ENCODE results near the gene NR2C1. TPM values are rescaled to one million over a fixed set of nuclear protein-coding genes. Genes with fewer than 3 reads are reported as not detected.

Gene NR2C1
- total RNA-seq, 2 experiments from 2014 or later, result 42.8 to 43.4 TPM

- ChIA-PET POLR2A (interaction anchor here (0.8 to 2.3 kb wide), 6 partner anchors 8 to 412 kb away, joined by 3 to 13 read pairs (median 5); no protein-coding TSS in a partner anchor), CTCF (ENCODE audit: unreplicated experiment) (interaction anchor here (1.0 kb wide), 1 partner anchor 9 kb away, joined by 3 read pairs; no protein-coding TSS in a partner anchor)
- H3K4me3 ChIP-seq (ENCODE audit: low read depth, low read length, poor library complexity, severe bottlenecking), result no peak overlapping the region
- H3K4me1 ChIP-seq (ENCODE audit: insufficient read depth, low read length, poor library complexity, severe bottlenecking), result peaks cover under 1% of the 10 kb centered on the region
- no peaks in the 10 kb centered on the region for H3K9me3 ChIP-seq (ENCODE audit: low read length)
- no peaks in the 10 kb centered on the region for H4K20me1 ChIP-seq (ENCODE audit: insufficient read depth, low read length)
- no peak overlapping the region for H3K27ac ChIP-seq (ENCODE audit: low read depth, low read length, poor library complexity, severe bottlenecking)
- no peaks in the 10 kb centered on the region for H3K9me2 ChIP-seq (ENCODE audit: insufficient read depth, low read length)
- no TSS peak for BruUV-seq (replicated peaks)
- intact Hi-C loops (cut with micrococcal nuclease; ENCODE audit: unreplicated experiment), result loop anchor here (5.0 kb wide), 1 partner anchor 165 kb away; no protein-coding TSS in a partner anchor
- DNase-seq (ENCODE audit: low spot score), result no peak
- H3K4me2 ChIP-seq (ENCODE audit: low read length), result no peak overlapping the region
- TF ChIP-seq, protein P1, sequence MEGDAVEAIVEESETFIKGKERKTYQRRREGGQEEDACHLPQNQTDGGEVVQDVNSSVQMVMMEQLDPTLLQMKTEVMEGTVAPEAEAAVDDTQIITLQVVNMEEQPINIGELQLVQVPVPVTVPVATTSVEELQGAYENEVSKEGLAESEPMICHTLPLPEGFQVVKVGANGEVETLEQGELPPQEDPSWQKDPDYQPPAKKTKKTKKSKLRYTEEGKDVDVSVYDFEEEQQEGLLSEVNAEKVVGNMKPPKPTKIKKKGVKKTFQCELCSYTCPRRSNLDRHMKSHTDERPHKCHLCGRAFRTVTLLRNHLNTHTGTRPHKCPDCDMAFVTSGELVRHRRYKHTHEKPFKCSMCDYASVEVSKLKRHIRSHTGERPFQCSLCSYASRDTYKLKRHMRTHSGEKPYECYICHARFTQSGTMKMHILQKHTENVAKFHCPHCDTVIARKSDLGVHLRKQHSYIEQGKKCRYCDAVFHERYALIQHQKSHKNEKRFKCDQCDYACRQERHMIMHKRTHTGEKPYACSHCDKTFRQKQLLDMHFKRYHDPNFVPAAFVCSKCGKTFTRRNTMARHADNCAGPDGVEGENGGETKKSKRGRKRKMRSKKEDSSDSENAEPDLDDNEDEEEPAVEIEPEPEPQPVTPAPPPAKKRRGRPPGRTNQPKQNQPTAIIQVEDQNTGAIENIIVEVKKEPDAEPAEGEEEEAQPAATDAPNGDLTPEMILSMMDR (conservative IDR thresholded peaks at IDR 0.05; ENCODE audit: low read length), result no peak
- TF ChIP-seq EZH2phosphoT487 (IDR thresholded peaks at IDR 0.05; ENCODE audit: borderline replicate concordance, low read depth, low read length), result no peak
- H3K36me3 ChIP-seq (ENCODE audit: insufficient read depth, low read length), result peaks cover 26% of the 10 kb centered on the region
- H3K79me2 ChIP-seq (ENCODE audit: insufficient read depth, low read depth, low read length), result peaks cover 4% of the 10 kb centered on the region; the same call in 1 of the 2 replicates
- no peak overlapping the region for H2AFZ ChIP-seq (ENCODE audit: low read length)
Measured at GRCh38 chr12:94982456-94982855, 91.0 kb downstream of the NR2C1 start.

DNA sequence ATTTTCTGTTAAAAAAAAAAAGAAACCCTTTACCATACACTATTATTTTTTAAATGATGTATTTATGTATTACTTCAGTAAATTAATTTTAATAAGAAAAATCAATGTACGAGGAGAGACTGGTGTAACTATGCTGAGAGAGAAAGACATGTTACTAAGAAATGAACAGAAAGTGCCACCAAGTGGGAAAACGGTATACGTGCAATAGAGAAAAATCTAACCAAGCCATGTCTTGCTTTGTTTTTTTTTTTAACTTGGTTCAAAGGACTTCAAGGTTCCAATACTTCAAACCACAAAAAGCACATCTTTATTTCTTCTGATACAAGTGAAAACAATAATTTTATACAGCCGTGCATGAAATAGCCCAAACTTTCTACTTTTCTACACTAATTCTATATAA, 92.8 kb downstream of the NR2C1 start:
- Histone ChIP-seq H2AFZ (ENCODE audit: low read length) (no peak overlapping the region), H3K9me3 (ENCODE audit: low read length) (no peaks in the 10 kb centered on the region), H4K20me1 (ENCODE audit: insufficient read depth, low read length) (no peaks in the 10 kb centered on the region), H3K4me3 (ENCODE audit: low read depth, low read length, poor library complexity, severe bottlenecking) (no peak overlapping the region), H3K9me2 (ENCODE audit: insufficient read depth, low read length) (no peaks in the 10 kb centered on the region), H3K27ac (ENCODE audit: low read depth, low read length, poor library complexity, severe bottlenecking) (no peak overlapping the region), H3K36me3 (ENCODE audit: insufficient read depth, low read length) (peaks cover 33% of the 10 kb centered on the region), H3K4me2 (ENCODE audit: low read length) (no peak overlapping the region), H3K4me1 (ENCODE audit: insufficient read depth, low read length, poor library complexity, severe bottlenecking) (no peaks in the 10 kb centered on the region), H3K79me2 (ENCODE audit: insufficient read depth, low read depth, low read length) (peaks cover 16% of the 10 kb centered on the region; the same call in 1 of the 2 replicates)
- no TSS peak for BruUV-seq (replicated peaks)
- DNase-seq (ENCODE audit: low spot score), result peak; percentile 34
- intact Hi-C loops (cut with micrococcal nuclease; ENCODE audit: unreplicated experiment), result loop anchor here (5.0 kb wide), 1 partner anchor 163 kb away; no protein-coding TSS in a partner anchor
- CTCF ChIA-PET (ENCODE audit: unreplicated experiment), result no interaction called here
- POLR2A ChIA-PET, result no interaction called here
- no peak for TF ChIP-seq EZH2phosphoT487 (IDR thresholded peaks at IDR 0.05; ENCODE audit: borderline replicate concordance, low read depth, low read length)
- TF ChIP-seq, protein P1 (conservative IDR thresholded peaks at IDR 0.05; ENCODE audit: low read length), result peak; percentile 76

- H3K4me2 ChIP-seq (ENCODE audit: low read length), result no peak overlapping the region
- H3K27ac ChIP-seq (ENCODE audit: low read depth, low read length, poor library complexity, severe bottlenecking), result no peak overlapping the region
- BruUV-seq (replicated peaks), result no TSS peak
- peaks cover 22% of the 10 kb centered on the region; the same call in 1 of the 2 replicates for H3K79me2 ChIP-seq (ENCODE audit: insufficient read depth, low read depth, low read length)
- no peak overlapping the region for H2AFZ ChIP-seq (ENCODE audit: low read length)
- no peak for DNase-seq (ENCODE audit: low spot score)
- H3K4me1 ChIP-seq (ENCODE audit: insufficient read depth, low read length, poor library complexity, severe bottlenecking), result no peaks in the 10 kb centered on the region
- no peaks in the 10 kb centered on the region for H4K20me1 ChIP-seq (ENCODE audit: insufficient read depth, low read length)
- intact Hi-C loops (cut with micrococcal nuclease; ENCODE audit: unreplicated experiment), result loop anchor here (5.0 kb wide), 1 partner anchor 163 kb away; no protein-coding TSS in a partner anchor
- CTCF ChIA-PET (ENCODE audit: unreplicated experiment), result no interaction called here
- H3K4me3 ChIP-seq (ENCODE audit: low read depth, low read length, poor library complexity, severe bottlenecking), result no peak overlapping the region
- POLR2A ChIA-PET, result no interaction called here
- no peaks in the 10 kb centered on the region for H3K9me2 ChIP-seq (ENCODE audit: insufficient read depth, low read length)
- H3K36me3 ChIP-seq (ENCODE audit: insufficient read depth, low read length), result peaks cover 39% of the 10 kb centered on the region
- H3K9me3 ChIP-seq (ENCODE audit: low read length), result no peaks in the 10 kb centered on the region
- no peak for TF ChIP-seq EZH2phosphoT487 (IDR thresholded peaks at IDR 0.05; ENCODE audit: borderline replicate concordance, low read depth, low read length)
- TF ChIP-seq, protein P1 (conservative IDR thresholded peaks at IDR 0.05; ENCODE audit: low read length), result no peak
Measured at GRCh38 chr12:94979941-94980340, 93.5 kb downstream of the NR2C1 start.
